Measurements from ENCODE around the gene ACADSB. TPM values are rescaled to one million over a fixed set of nuclear protein-coding genes. Genes with fewer than 3 reads are reported as not detected.

The ACADSB gene
- total and polyA plus RNA-seq, 10 of the 15 experiments (the other 5 are each of a cell fraction or from before 2014, with no cell fraction given): 10.8 to 24.0 (median 15.0) TPM

GRCh38 chr10:122998360-122998917 is 10.4 kb upstream of the ACADSB start:
- CTCF ChIA-PET: interaction anchor here (0.7 to 1.5 kb wide), 5 partner anchors 9 to 126 kb away, joined by 3 to 6 read pairs (median 3); partner anchors contain the start of gene PSTK
- peak; percentile 18 for FAIRE-seq
- H3K9me3 ChIP-seq (replicated peaks; ENCODE audit: control insufficient read depth, insufficient read depth, low read length): no peaks in the 10 kb centered on the region
- H2AFZ ChIP-seq (ENCODE audit: control insufficient read depth, low read depth, low read length): no peak overlapping the region
- 85% methylated on average over 6 of the region's 6 CpGs for WGBS (ENCODE audit: insufficient coverage, insufficient replicate concordance, low lambda C conversion rate, missing lambda C conversion rate)
- peak overlapping the region; percentile 24; the same call in 1 of the 2 replicates for H3K4me3 ChIP-seq
- no peaks in the 10 kb centered on the region; the same call in 1 of the 2 replicates for H4K20me1 ChIP-seq (ENCODE audit: control insufficient read depth, insufficient read depth)
- H3K9ac ChIP-seq (ENCODE audit: control insufficient read depth, insufficient read depth, low read length): no peak overlapping the region
- intact Hi-C loops (cut with micrococcal nuclease; ENCODE audit: unreplicated experiment): loop anchor here (5.0 kb wide), 1 partner anchor 1804 kb away; the partner anchor contains the start of gene ABRAXAS2
- TF ChIP-seq BMI1 (IDR thresholded peaks at IDR 0.05; ENCODE audit: borderline replicate concordance) (no peak), NR2F1 (conservative IDR thresholded peaks at IDR 0.05) (no peak), SKIL (IDR thresholded peaks at IDR 0.05; ENCODE audit: low read depth, poor library complexity, severe bottlenecking) (no peak), STAT3 (IDR thresholded peaks at IDR 0.05; ENCODE audit: low read depth, low read length) (no peak), ZNF592 (IDR thresholded peaks at IDR 0.05) (no peak), EGR1 (IDR thresholded peaks at IDR 0.05; ENCODE audit: borderline replicate concordance in 1 of 2, low read depth in 2 of 2, low read length in 2 of 2) (no peak), MLLT1 (IDR thresholded peaks at IDR 0.05) (no peak), EP300 (IDR thresholded peaks at IDR 0.05; ENCODE audit: borderline replicate concordance in 1 of 2, control insufficient read depth in 1 of 2, low read depth in 2 of 2, low read length in 2 of 2) (no peak)
- peak overlapping the region; percentile 45 for H3K27ac ChIP-seq (ENCODE audit: control insufficient read depth, insufficient read depth)
- BruUV-seq (replicated peaks): no TSS peak
- RAD21 ChIA-PET (ENCODE audit: unreplicated experiment): interaction anchor here (0.9 kb wide), 1 partner anchor 14 kb away, joined by 3 read pairs; no protein-coding TSS in a partner anchor
- SMC1A ChIA-PET (ENCODE audit: uncharacterized antibody, unreplicated experiment): interaction anchor here (1.4 to 2.8 kb wide), 5 partner anchors 8 to 40 kb away, joined by 3 to 14 read pairs (median 6); partner anchors contain the start of genes ACADSB and IKZF5
- peaks cover 4 to 11% of the 10 kb centered on the region in 2 experiments; a peak in 3 of 4 replicates for H3K36me3 ChIP-seq (ENCODE audit: control insufficient read depth in 2 of 2, insufficient read depth in 2 of 2, low read length in 1 of 2)
- peak; percentile 52; the same call in 2 of the 3 replicates for ATAC-seq
- no peaks in the 10 kb centered on the region for H3K27me3 ChIP-seq (replicated peaks in 1 of 2; ENCODE audit: control insufficient read depth in 2 of 2, insufficient read depth in 2 of 2, low read length in 1 of 2)
- in situ Hi-C loops (cut with MboI): no loop called here
- peaks cover 29% of the 10 kb centered on the region for H3K4me1 ChIP-seq (ENCODE audit: control insufficient read depth, insufficient read depth, low read length)
- DNase-seq (ENCODE audit: low read depth, low spot score): no peak
- POLR2A ChIA-PET: interaction anchor here (0.7 to 1.0 kb wide), 2 partner anchors 10 to 18 kb away, joined by 3 to 5 read pairs; partner anchors contain the start of gene PSTK
- peaks cover 29% of the 10 kb centered on the region for H3K79me2 ChIP-seq (ENCODE audit: control insufficient read depth, insufficient read depth, low read length)
- H3K4me2 ChIP-seq (ENCODE audit: control insufficient read depth, insufficient read depth): peak overlapping the region; percentile 68
